T-helper 17 cell (primary cell): ENCODE measurements around the gene SLC7A8. TPM values are rescaled to one million over a fixed set of nuclear protein-coding genes. Genes with fewer than 3 reads are reported as not detected.
"Not testable (repeated sequence)": the region's sequence is repeated elsewhere in the genome, so short reads cannot be mapped to it uniquely, and the experiment has no call there.

Experiments used
- ATAC-seq: fragments of 150-1000 bp; cut with Tn5 transposase; 2 replicates; pipeline ENCODE4 v1.10.0; 2021; ENCODE audit warnings: mild to moderate bottlenecking, moderate library complexity
- DNase-seq, 3 donors: peaks; one replicate each; pipeline versions ENCODE4 v3.0.0 to v3.0.0-alpha.2; 2020 to 2021
- H3K9me3 ChIP-seq: one replicate; pipeline ENCODE4 v1.7.0; 2013; ENCODE audit warnings: low read length, mild to moderate bottlenecking; ENCODE audit not compliant: control insufficient read depth, poor library complexity, severe bottlenecking
- H3K27ac Mint-ChIP-seq: one replicate; pipeline ENCODE4 v1.8.0; 2022; ENCODE audit warnings: mild to moderate bottlenecking, moderate library complexity, mixed read lengths
- H3K27me3 Mint-ChIP-seq: one replicate; pipeline ENCODE4 v1.8.0; 2022; ENCODE audit warnings: mixed read lengths
- H3K36me3 Mint-ChIP-seq: one replicate; pipeline ENCODE4 v1.8.0; 2022; ENCODE audit warnings: low read depth, mixed read lengths
- H3K4me1 Mint-ChIP-seq: one replicate; pipeline ENCODE4 v1.8.0; 2022; ENCODE audit warnings: mild to moderate bottlenecking, mixed read lengths
- H3K4me3 Mint-ChIP-seq: one replicate; pipeline ENCODE4 v1.8.0; 2022; ENCODE audit warnings: mild to moderate bottlenecking, moderate library complexity, mixed read lengths
- total RNA-seq, 4 donors: library from RNA in 2 of 4; stranded (reverse) in 2 of 4; gene quantifications; one replicate each; pipeline ENCODE4 v1.2.3 and lab custom pipeline; 2022 to 2026

SLC7A8 gene
- total RNA-seq, 2 donors from 2014 or later = 2.0 to 2.5 TPM

- peaks cover 8% of the 10 kb centered on the region for H3K27me3 Mint-ChIP-seq
- H3K9me3 ChIP-seq = no peaks in the 10 kb centered on the region
- H3K4me1 Mint-ChIP-seq = no peaks in the 10 kb centered on the region
- ATAC-seq = no peak
- H3K36me3 Mint-ChIP-seq = no peaks in the 10 kb centered on the region
- no peak overlapping the region for H3K4me3 Mint-ChIP-seq
- no peak for DNase-seq
- no peak overlapping the region for H3K27ac Mint-ChIP-seq
These were observed 18.5 kb upstream of the SLC7A8 start for GRCh38 chr14:23202001-23202400.

GRCh38 chr14:23199141-23199540 is 15.7 kb upstream of the SLC7A8 start:
- H3K4me3 Mint-ChIP-seq, H3K9me3 ChIP-seq, H3K27ac Mint-ChIP-seq, H3K36me3 Mint-ChIP-seq, DNase-seq, H3K4me1 Mint-ChIP-seq, ATAC-seq: not testable (repeated sequence)
- peaks cover 18% of the 10 kb centered on the region for H3K27me3 Mint-ChIP-seq

- not testable (repeated sequence) for ATAC-seq, H3K4me3 Mint-ChIP-seq, H3K9me3 ChIP-seq, H3K27ac Mint-ChIP-seq, H3K36me3 Mint-ChIP-seq, DNase-seq, H3K4me1 Mint-ChIP-seq
- peaks cover 26% of the 10 kb centered on the region for H3K27me3 Mint-ChIP-seq
These were observed 13.0 kb upstream of the SLC7A8 start for GRCh38 chr14:23196487-23196886.

GRCh38 chr14:23195552-23196101 is 12.2 kb upstream of the SLC7A8 start:
- ATAC-seq (no peak), DNase-seq (no peak)
- H3K4me3 Mint-ChIP-seq = no peak overlapping the region
- H3K4me1 Mint-ChIP-seq = peaks cover 2% of the 10 kb centered on the region
- H3K36me3 Mint-ChIP-seq = peaks cover 2% of the 10 kb centered on the region
- peaks cover 29% of the 10 kb centered on the region for H3K27me3 Mint-ChIP-seq
- H3K9me3 ChIP-seq = no peaks in the 10 kb centered on the region
- no peak overlapping the region for H3K27ac Mint-ChIP-seq

- Mint-ChIP-seq H3K27ac (no peak overlapping the region), H3K4me3 (no peak overlapping the region), H3K36me3 (peaks cover 5% of the 10 kb centered on the region), H3K27me3 (peaks cover 32% of the 10 kb centered on the region), H3K4me1 (peaks cover 4% of the 10 kb centered on the region)
- ATAC-seq (no peak), DNase-seq (no peak)
- no peaks in the 10 kb centered on the region for H3K9me3 ChIP-seq
These were observed 10.0 kb upstream of the SLC7A8 start for GRCh38 chr14:23193432-23193831.

GRCh38 chr14:23187925-23188324 is 4.5 kb upstream of the SLC7A8 start:
- H3K4me1 Mint-ChIP-seq = peaks cover 4% of the 10 kb centered on the region
- peaks cover 3% of the 10 kb centered on the region for H3K36me3 Mint-ChIP-seq
- H3K27ac Mint-ChIP-seq = no peak overlapping the region
- H3K9me3 ChIP-seq = no peaks in the 10 kb centered on the region
- ATAC-seq = no peak
- H3K27me3 Mint-ChIP-seq = peaks cover 23% of the 10 kb centered on the region
- no peak overlapping the region for H3K4me3 Mint-ChIP-seq
- DNase-seq = no peak

GRCh38 chr14:23186913-23187654 is 3.6 kb upstream of the SLC7A8 start:
- no peaks in the 10 kb centered on the region for H3K9me3 ChIP-seq
- H3K4me3 Mint-ChIP-seq = no peak overlapping the region
- DNase-seq (no peak), ATAC-seq (peak; percentile 52)
- H3K36me3 Mint-ChIP-seq = peaks cover 3% of the 10 kb centered on the region
- H3K4me1 Mint-ChIP-seq = peaks cover 4% of the 10 kb centered on the region
- peaks cover 23% of the 10 kb centered on the region for H3K27me3 Mint-ChIP-seq
- no peak overlapping the region for H3K27ac Mint-ChIP-seq

- no peak overlapping the region for H3K27ac Mint-ChIP-seq
- no peak overlapping the region for H3K4me3 Mint-ChIP-seq
These were observed 1.6 kb upstream of the SLC7A8 start for GRCh38 chr14:23185063-23185462.

GRCh38 chr14:23183158-23183470 is 346 bp downstream of the SLC7A8 start:
- DNase-seq (no peak), ATAC-seq (peak; percentile 12)
- no peaks in the 10 kb centered on the region for H3K9me3 ChIP-seq
- H3K27ac Mint-ChIP-seq = no peak overlapping the region
- no peaks in the 10 kb centered on the region for H3K36me3 Mint-ChIP-seq
- H3K27me3 Mint-ChIP-seq = peaks cover 18% of the 10 kb centered on the region
- no peak overlapping the region for H3K4me3 Mint-ChIP-seq
- H3K4me1 Mint-ChIP-seq = peaks cover 5% of the 10 kb centered on the region

More at GRCh38 chr14:23185063-23185462, 1.6 kb upstream of the SLC7A8 start:
- no peak for ATAC-seq
- Mint-ChIP-seq H3K4me1 (peaks cover 4% of the 10 kb centered on the region), H3K36me3 (no peaks in the 10 kb centered on the region), H3K27me3 (peaks cover 14% of the 10 kb centered on the region)
- no peaks in the 10 kb centered on the region for H3K9me3 ChIP-seq
- DNase-seq = no peak

- Mint-ChIP-seq H3K4me3 (no peak overlapping the region), H3K36me3 (no peaks in the 10 kb centered on the region), H3K27me3 (peaks cover 18% of the 10 kb centered on the region), H3K27ac (no peak overlapping the region), H3K4me1 (peaks cover 5% of the 10 kb centered on the region)
- H3K9me3 ChIP-seq = no peaks in the 10 kb centered on the region
- peak; percentile 76 for ATAC-seq
- peak in 1 of 3 donors; percentile 16 for DNase-seq
These were observed 895 bp downstream of the SLC7A8 start for GRCh38 chr14:23182372-23183157.

- no peaks in the 10 kb centered on the region for H3K9me3 ChIP-seq
- H3K4me3 Mint-ChIP-seq = no peak overlapping the region
- DNase-seq (no peak), ATAC-seq (no peak)
- H3K27me3 Mint-ChIP-seq = peaks cover 18% of the 10 kb centered on the region
- peaks cover 7% of the 10 kb centered on the region for H3K4me1 Mint-ChIP-seq
- H3K36me3 Mint-ChIP-seq = no peaks in the 10 kb centered on the region
- no peak overlapping the region for H3K27ac Mint-ChIP-seq
These were observed 1.5 kb downstream of the SLC7A8 start for GRCh38 chr14:23181946-23182345.

- H3K4me1 Mint-ChIP-seq = peaks cover 6% of the 10 kb centered on the region
- DNase-seq (no peak), ATAC-seq (no peak)
- no peak overlapping the region for H3K4me3 Mint-ChIP-seq
- no peaks in the 10 kb centered on the region for H3K9me3 ChIP-seq
- peaks cover 18% of the 10 kb centered on the region for H3K27me3 Mint-ChIP-seq
- H3K36me3 Mint-ChIP-seq = no peaks in the 10 kb centered on the region
- no peak overlapping the region for H3K27ac Mint-ChIP-seq
These were observed 2.0 kb downstream of the SLC7A8 start for GRCh38 chr14:23181453-23181852.

- no peaks in the 10 kb centered on the region for H3K9me3 ChIP-seq
- Mint-ChIP-seq H3K27me3 (peaks cover 33% of the 10 kb centered on the region), H3K4me3 (no peak overlapping the region), H3K27ac (no peak overlapping the region), H3K36me3 (no peaks in the 10 kb centered on the region), H3K4me1 (peaks cover 6% of the 10 kb centered on the region)
- ATAC-seq = no peak
- no peak for DNase-seq
These were observed 6.3 kb downstream of the SLC7A8 start for GRCh38 chr14:23177181-23177580.
